ENCODE results near the gene TNFAIP8. TPM values are rescaled to one million over a fixed set of nuclear protein-coding genes. Genes with fewer than 3 reads are reported as not detected.

The TNFAIP8 gene
- total and polyA plus RNA-seq, 8 donors, result 1.2 to 37.1 (median 11.5) TPM

DNA sequence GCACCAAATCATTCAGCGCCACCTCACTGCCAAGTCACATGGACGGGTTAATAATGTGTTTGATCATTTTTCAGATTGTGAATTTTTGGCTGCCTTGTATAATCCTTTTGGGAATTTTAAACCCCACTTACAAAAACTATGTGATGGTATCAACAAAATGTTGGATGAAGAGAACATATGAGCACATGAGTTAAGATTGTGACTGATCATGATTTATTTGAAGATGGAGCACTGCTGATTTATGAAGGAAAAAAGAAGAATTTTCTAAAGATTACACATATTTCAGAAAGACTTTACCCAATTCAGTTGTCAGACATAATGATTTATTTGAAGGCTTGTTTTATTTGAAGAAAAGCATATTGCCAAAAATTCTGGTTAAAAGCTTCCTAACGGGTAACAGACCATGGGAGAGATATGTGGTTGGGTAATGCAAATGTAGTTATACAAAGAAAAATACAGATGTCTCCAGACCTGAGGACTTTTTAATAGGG, 37.4 kb downstream of the TNFAIP8 start:
- Histone ChIP-seq H3K9me3 (no peaks in the 10 kb centered on the region), H3K36me3 (peaks cover 0 to 10% (median 7%) of the 10 kb centered on the region in 4 donors), H3K27ac (peak overlapping the region in 3 of 5 donors; percentile 19 to 36 (median 24)), H3K4me3 (no peak overlapping the region), H3K27me3 (no peaks in the 10 kb centered on the region), H3K4me1 (peaks cover 10 to 69% (median 44%) of the 10 kb centered on the region in 4 donors)
- no peak for DNase-seq
- 60 to 83% (median 61%) methylated on average over 3 of the region's 3 CpGs for WGBS, 5 donors
- peak in 2 of 3 donors; percentile 21 to 26 for TF ChIP-seq POLR2AphosphoS5 (IDR thresholded peaks at IDR 0.05)
- TF ChIP-seq, protein P1, sequence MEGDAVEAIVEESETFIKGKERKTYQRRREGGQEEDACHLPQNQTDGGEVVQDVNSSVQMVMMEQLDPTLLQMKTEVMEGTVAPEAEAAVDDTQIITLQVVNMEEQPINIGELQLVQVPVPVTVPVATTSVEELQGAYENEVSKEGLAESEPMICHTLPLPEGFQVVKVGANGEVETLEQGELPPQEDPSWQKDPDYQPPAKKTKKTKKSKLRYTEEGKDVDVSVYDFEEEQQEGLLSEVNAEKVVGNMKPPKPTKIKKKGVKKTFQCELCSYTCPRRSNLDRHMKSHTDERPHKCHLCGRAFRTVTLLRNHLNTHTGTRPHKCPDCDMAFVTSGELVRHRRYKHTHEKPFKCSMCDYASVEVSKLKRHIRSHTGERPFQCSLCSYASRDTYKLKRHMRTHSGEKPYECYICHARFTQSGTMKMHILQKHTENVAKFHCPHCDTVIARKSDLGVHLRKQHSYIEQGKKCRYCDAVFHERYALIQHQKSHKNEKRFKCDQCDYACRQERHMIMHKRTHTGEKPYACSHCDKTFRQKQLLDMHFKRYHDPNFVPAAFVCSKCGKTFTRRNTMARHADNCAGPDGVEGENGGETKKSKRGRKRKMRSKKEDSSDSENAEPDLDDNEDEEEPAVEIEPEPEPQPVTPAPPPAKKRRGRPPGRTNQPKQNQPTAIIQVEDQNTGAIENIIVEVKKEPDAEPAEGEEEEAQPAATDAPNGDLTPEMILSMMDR (IDR thresholded peaks at IDR 0.05), result no peak
- intact Hi-C loops (cut with DNase I; ENCODE audit: low total_unique reads), result no loop called here

DNA sequence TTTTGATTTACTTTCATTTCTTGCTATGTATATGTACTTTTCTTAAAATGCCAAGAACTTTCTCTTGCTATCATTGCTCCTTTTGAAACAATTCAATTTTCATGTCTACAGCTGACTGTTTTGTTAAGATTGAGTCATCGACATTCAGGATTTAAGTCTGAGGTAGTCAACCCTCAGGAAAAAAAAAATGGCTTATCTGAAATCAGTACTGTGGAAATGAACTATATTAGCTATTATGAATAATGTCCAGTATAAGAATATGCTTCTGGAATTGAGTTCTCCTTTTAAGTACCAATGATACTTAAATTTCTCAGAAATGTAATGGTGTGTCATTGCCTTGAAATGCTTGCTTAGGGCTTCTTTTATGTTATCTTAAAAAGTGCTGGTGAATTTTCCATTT, 37.9 kb downstream of the TNFAIP8 start:
- 36 to 49% (median 42%) methylated on average over 1 of the region's 1 CpG for WGBS, 5 donors
- DNase-seq, result no peak
- peaks cover 6 to 69% (median 42%) of the 10 kb centered on the region in 4 donors for H3K4me1 ChIP-seq
- no peaks in the 10 kb centered on the region for H3K9me3 ChIP-seq
- intact Hi-C loops (cut with DNase I; ENCODE audit: low total_unique reads), result no loop called here
- no peak overlapping the region for H3K4me3 ChIP-seq
- H3K36me3 ChIP-seq, result peaks cover 0 to 10% (median 7%) of the 10 kb centered on the region in 4 donors
- no peaks in the 10 kb centered on the region for H3K27me3 ChIP-seq
- H3K27ac ChIP-seq, result peak overlapping the region in 3 of 5 donors; percentile 19 to 36 (median 23)
- TF ChIP-seq EP300 (IDR thresholded peaks at IDR 0.05), result no peak
- TF ChIP-seq POLR2AphosphoS5 (IDR thresholded peaks at IDR 0.05), result no peak
- no peak for TF ChIP-seq POLR2A (IDR thresholded peaks at IDR 0.05)
- TF ChIP-seq, protein P1 (IDR thresholded peaks at IDR 0.05), result no peak

DNA sequence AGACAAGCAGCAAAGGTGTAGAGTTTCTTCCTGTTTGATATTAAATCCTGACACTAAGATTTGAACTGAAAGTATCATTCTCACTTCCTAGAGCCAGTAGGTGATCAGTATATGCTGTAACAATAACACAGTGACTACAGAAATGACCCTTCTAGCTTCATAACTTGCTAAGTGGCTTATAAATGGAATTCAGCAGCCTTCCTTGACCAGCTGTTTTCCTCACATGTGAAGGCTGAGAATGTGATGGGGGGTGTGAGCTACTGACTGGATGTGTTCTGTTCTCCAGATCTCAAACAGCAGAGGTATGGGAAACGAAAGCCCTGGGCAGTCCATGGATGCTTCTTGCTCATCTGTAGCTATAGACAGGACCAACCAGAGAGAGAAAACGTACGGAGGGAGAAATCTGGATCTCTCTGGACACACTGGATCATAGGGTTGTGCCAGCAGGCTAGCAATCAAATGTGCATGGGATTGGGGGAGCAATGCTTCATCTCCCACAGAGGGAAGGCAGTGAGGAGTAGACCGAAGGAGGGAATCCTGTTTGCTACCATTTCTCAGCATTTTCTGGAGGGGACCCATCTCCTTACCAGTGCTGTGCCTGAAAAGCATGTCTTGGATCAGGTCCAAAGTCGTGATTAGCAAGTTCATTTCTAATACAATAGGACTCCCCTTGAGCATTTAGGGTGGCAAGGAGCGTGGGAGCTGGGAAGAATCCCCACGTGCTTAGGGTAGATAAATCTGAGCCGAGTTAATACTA, 39.4 kb downstream of the TNFAIP8 start:
- Histone ChIP-seq H3K4me1 (peaks cover 5 to 68% (median 36%) of the 10 kb centered on the region in 4 donors), H3K4me3 (no peak overlapping the region), H3K27ac (peak overlapping the region in 3 of 5 donors; percentile 14 to 45 (median 27)), H3K27me3 (no peaks in the 10 kb centered on the region), H3K9me3 (no peaks in the 10 kb centered on the region), H3K36me3 (peaks cover 0 to 10% (median 7%) of the 10 kb centered on the region in 4 donors)
- intact Hi-C loops (cut with DNase I; ENCODE audit: low total_unique reads), result no loop called here
- no peak for DNase-seq
- TF ChIP-seq EP300 (IDR thresholded peaks at IDR 0.05) (no peak), POLR2AphosphoS5 (IDR thresholded peaks at IDR 0.05) (no peak), POLR2A (IDR thresholded peaks at IDR 0.05) (no peak)
- TF ChIP-seq, protein P1 (IDR thresholded peaks at IDR 0.05), result no peak
- 82 to 90% (median 88%) methylated on average over 8 of the region's 8 CpGs for WGBS, 5 donors

DNA sequence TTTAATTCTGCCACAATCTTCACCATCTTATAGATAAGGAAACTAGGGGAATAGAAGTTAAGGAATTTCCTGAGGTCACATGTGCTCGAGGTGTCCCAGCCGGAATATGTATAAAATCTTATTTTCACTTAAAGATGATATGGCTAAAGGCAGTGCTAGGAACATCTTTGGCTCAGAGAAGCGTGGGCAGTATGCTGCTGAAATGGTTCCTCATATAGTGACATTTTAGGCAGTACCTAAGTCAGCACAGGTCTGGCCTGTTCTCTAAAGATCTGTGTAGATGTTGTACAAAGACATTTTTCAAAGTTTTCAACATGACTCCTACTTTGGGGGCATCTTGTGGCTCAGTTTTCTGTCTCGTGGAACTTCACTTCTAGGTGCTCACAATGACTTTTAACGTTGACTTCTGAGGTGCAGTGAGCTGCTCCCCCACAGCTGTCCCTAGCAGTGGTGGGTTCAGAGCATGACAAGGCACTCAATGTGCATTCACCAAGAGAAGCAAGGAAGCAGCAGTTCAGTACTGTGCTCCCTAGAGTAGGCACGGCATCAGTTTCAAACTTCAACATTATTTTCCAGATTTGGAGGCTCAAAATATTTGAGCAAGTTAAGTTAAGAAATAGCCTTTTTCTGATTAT, 40.3 kb downstream of the TNFAIP8 start:
- 88 to 93% (median 90%) methylated on average over 6 of the region's 6 CpGs for WGBS, 5 donors
- Histone ChIP-seq H3K4me3 (no peak overlapping the region), H3K9me3 (no peaks in the 10 kb centered on the region), H3K27me3 (no peaks in the 10 kb centered on the region), H3K27ac (peak overlapping the region in 2 of 5 donors; percentile 23 to 33), H3K36me3 (peaks cover 0 to 10% (median 7%) of the 10 kb centered on the region in 4 donors), H3K4me1 (peaks cover 5 to 66% (median 34%) of the 10 kb centered on the region in 4 donors)
- intact Hi-C loops (cut with DNase I; ENCODE audit: low total_unique reads), result no loop called here
- DNase-seq, result no peak
- TF ChIP-seq POLR2A (IDR thresholded peaks at IDR 0.05), result no peak
- no peak for TF ChIP-seq EP300 (IDR thresholded peaks at IDR 0.05)
- TF ChIP-seq POLR2AphosphoS5 (IDR thresholded peaks at IDR 0.05), result no peak
- TF ChIP-seq, protein P1 (IDR thresholded peaks at IDR 0.05), result no peak

Measured in stomach (tissue), 9 donors.